Muscle layer of duodenum (tissue), 2 donors: Measurements from ENCODE around the gene CLEC19A.
"Not testable (repeated sequence)": the region's sequence is repeated elsewhere in the genome, so short reads cannot be mapped to it uniquely, and the experiment has no call there.

ENCODE experiments used
- H3K27ac ChIP-seq: one replicate; pipeline ENCODE4 v1.7.0; 2013; ENCODE audit warnings: mild to moderate bottlenecking, low read length
- H3K27me3 ChIP-seq: one replicate; pipeline ENCODE4 v1.7.0; 2013; ENCODE audit warnings: low read depth, mild to moderate bottlenecking, control low read depth, low read length
- H3K36me3 ChIP-seq, 2 donors: one replicate each; pipeline ENCODE4 v1.7.0; 2013; ENCODE audit warnings: low read length in 2 of 2, control low read depth in 1 of 2, mild to moderate bottlenecking in 1 of 2; ENCODE audit not compliant: insufficient read depth in 2 of 2, control insufficient read depth in 1 of 2
- H3K4me1 ChIP-seq, 2 donors: one replicate each; pipeline ENCODE4 v1.7.0; 2013; ENCODE audit warnings: low read length in 2 of 2, mild to moderate bottlenecking in 2 of 2, control low read depth in 1 of 2, moderate library complexity in 1 of 2; ENCODE audit not compliant: insufficient read depth in 2 of 2, control insufficient read depth in 1 of 2
- H3K4me3 ChIP-seq, 2 donors: one replicate each; pipeline ENCODE4 v1.7.0; 2013; ENCODE audit warnings: low read length in 2 of 2, low read depth in 1 of 2, mild to moderate bottlenecking in 1 of 2
- H3K9me3 ChIP-seq, 2 donors: one replicate each; pipeline ENCODE4 v1.7.0; 2013; ENCODE audit warnings: low read length in 2 of 2, control low read depth in 1 of 2, mild to moderate bottlenecking in 1 of 2; ENCODE audit not compliant: control insufficient read depth in 1 of 2
- donor health status: healthy.

Gene CLEC19A

GRCh38 chr16:19304750-19305149 is 19.2 kb downstream of the CLEC19A start:
- H3K27me3 ChIP-seq = no peaks in the 10 kb centered on the region
- H3K36me3 ChIP-seq = no peaks in the 10 kb centered on the region
- no peaks in the 10 kb centered on the region for H3K4me1 ChIP-seq
- no peak overlapping the region for H3K27ac ChIP-seq
- no peaks in the 10 kb centered on the region for H3K9me3 ChIP-seq
- no peak overlapping the region for H3K4me3 ChIP-seq

- no peaks in the 10 kb centered on the region for H3K27me3 ChIP-seq
- no peaks in the 10 kb centered on the region for H3K4me1 ChIP-seq
- no peak overlapping the region for H3K4me3 ChIP-seq
- H3K9me3 ChIP-seq = no peaks in the 10 kb centered on the region
- no peaks in the 10 kb centered on the region for H3K36me3 ChIP-seq
- H3K27ac ChIP-seq = no peak overlapping the region
Observed at GRCh38 chr16:19305443-19305842, 19.9 kb downstream of the CLEC19A start.

GRCh38 chr16:19307587-19308241 is 22.2 kb downstream of the CLEC19A start:
- Histone ChIP-seq H3K4me1 (no peaks in the 10 kb centered on the region), H3K9me3 (no peaks in the 10 kb centered on the region), H3K4me3 (no peak overlapping the region), H3K36me3 (no peaks in the 10 kb centered on the region), H3K27me3 (no peaks in the 10 kb centered on the region), H3K27ac (no peak overlapping the region)

- Histone ChIP-seq H3K4me1 (no peaks in the 10 kb centered on the region), H3K4me3 (no peak overlapping the region), H3K27ac (no peak overlapping the region), H3K9me3 (peaks cover 0 to 2% of the 10 kb centered on the region in 2 donors), H3K27me3 (no peaks in the 10 kb centered on the region), H3K36me3 (no peaks in the 10 kb centered on the region)
Observed at GRCh38 chr16:19308392-19308791, 22.9 kb downstream of the CLEC19A start.

- Histone ChIP-seq H3K9me3 (peaks cover 0 to 2% of the 10 kb centered on the region in 2 donors), H3K36me3 (no peaks in the 10 kb centered on the region), H3K4me1 (no peaks in the 10 kb centered on the region), H3K27ac (no peak overlapping the region), H3K4me3 (no peak overlapping the region), H3K27me3 (no peaks in the 10 kb centered on the region)
Observed at GRCh38 chr16:19309178-19309577, 23.6 kb downstream of the CLEC19A start.

- H3K36me3 ChIP-seq = no peaks in the 10 kb centered on the region
- peaks cover 0 to 2% of the 10 kb centered on the region in 2 donors for H3K9me3 ChIP-seq
- no peaks in the 10 kb centered on the region for H3K4me1 ChIP-seq
- no peak overlapping the region for H3K4me3 ChIP-seq
- H3K27ac ChIP-seq = no peak overlapping the region
- H3K27me3 ChIP-seq = no peaks in the 10 kb centered on the region
Observed at GRCh38 chr16:19314718-19315425, 29.3 kb downstream of the CLEC19A start.

GRCh38 chr16:19315889-19316433 is 30.4 kb downstream of the CLEC19A start:
- Histone ChIP-seq H3K36me3 (no peaks in the 10 kb centered on the region), H3K4me1 (no peaks in the 10 kb centered on the region), H3K27me3 (no peaks in the 10 kb centered on the region), H3K27ac (no peak overlapping the region), H3K9me3 (peaks cover 0 to 2% of the 10 kb centered on the region in 2 donors), H3K4me3 (no peak overlapping the region)

GRCh38 chr16:19316846-19317245 is 31.3 kb downstream of the CLEC19A start:
- Histone ChIP-seq H3K36me3 (no peaks in the 10 kb centered on the region), H3K4me1 (no peaks in the 10 kb centered on the region), H3K27me3 (no peaks in the 10 kb centered on the region), H3K9me3 (peaks cover 0 to 2% of the 10 kb centered on the region in 2 donors), H3K4me3 (no peak overlapping the region), H3K27ac (no peak overlapping the region)

- H3K4me3 ChIP-seq, H3K9me3 ChIP-seq, H3K36me3 ChIP-seq, H3K27ac ChIP-seq, H3K4me1 ChIP-seq, H3K27me3 ChIP-seq: not testable (repeated sequence)
Observed at GRCh38 chr16:19321186-19321585, 35.7 kb downstream of the CLEC19A start.

- Histone ChIP-seq H3K27me3 (no peaks in the 10 kb centered on the region), H3K27ac (no peak overlapping the region), H3K9me3 (no peaks in the 10 kb centered on the region), H3K36me3 (no peaks in the 10 kb centered on the region), H3K4me3 (no peak overlapping the region), H3K4me1 (no peaks in the 10 kb centered on the region)
Observed at GRCh38 chr16:19323596-19323995, 38.1 kb downstream of the CLEC19A start.

- no peak overlapping the region for H3K27ac ChIP-seq
- H3K36me3 ChIP-seq = no peaks in the 10 kb centered on the region
- no peak overlapping the region for H3K4me3 ChIP-seq
- no peaks in the 10 kb centered on the region for H3K4me1 ChIP-seq
- no peaks in the 10 kb centered on the region for H3K27me3 ChIP-seq
- peaks cover 0 to 6% of the 10 kb centered on the region in 2 donors for H3K9me3 ChIP-seq
Observed at GRCh38 chr16:19328364-19328763, 42.8 kb downstream of the CLEC19A start.
